ENCODE results near the gene FOLR1. TPM values are rescaled to one million over a fixed set of nuclear protein-coding genes. Genes with fewer than 3 reads are reported as not detected.
A peak's percentile ranks its signal among the peaks of the same experiment; 100 is the strongest.

The FOLR1 gene
- total RNA-seq, 4 donors from 2014 or later: 0.40 to 1.0 TPM; not detected in 2

GRCh38 chr11:72221386-72222075 is 29.6 kb downstream of the FOLR1 start:
- Histone ChIP-seq H3K9me3 (no peaks in the 10 kb centered on the region), H3K36me3 (peaks cover 0 to 3% (median under 1%) of the 10 kb centered on the region in 4 donors), H3K4me3 (no peak overlapping the region), H3K27me3 (peaks cover 0 to 6% (median 0%) of the 10 kb centered on the region in 4 donors), H3K27ac (replicated peaks in 1 of 4) (peak overlapping the region in 2 of 4 donors; percentile 96 to 98), H3K4me1 (peaks cover 18 to 30% (median 27%) of the 10 kb centered on the region in 4 donors)
- TF ChIP-seq EP300 (IDR thresholded peaks at IDR 0.05) (no peak), POLR2A (IDR thresholded peaks at IDR 0.05; ENCODE audit: low read depth) (no peak), CTCF (IDR thresholded peaks at IDR 0.05) (no peak), POLR2AphosphoS5 (IDR thresholded peaks at IDR 0.05) (no peak)
- 90% methylated on average over 4 of the region's 7 CpGs for WGBS
- DNase-seq (ENCODE audit: extremely low spot score): peak; percentile 89
- intact Hi-C loops (cut with DNase I): loop anchor here (5.0 to 10.0 kb wide), 2 partner anchors 197 to 211 kb away; partner anchors contain the start of gene CLPB

GRCh38 chr11:72222106-72222891 is 30.4 kb downstream of the FOLR1 start:
- TF ChIP-seq POLR2AphosphoS5 (IDR thresholded peaks at IDR 0.05) (no peak), EP300 (IDR thresholded peaks at IDR 0.05) (no peak), CTCF (IDR thresholded peaks at IDR 0.05) (no peak), POLR2A (IDR thresholded peaks at IDR 0.05; ENCODE audit: low read depth) (no peak)
- Histone ChIP-seq H3K4me1 (peaks cover 21 to 37% (median 35%) of the 10 kb centered on the region in 4 donors), H3K27ac (replicated peaks in 1 of 4) (peak overlapping the region; percentile 96 to 98 (median 97)), H3K36me3 (peaks cover 0 to 10% (median 5%) of the 10 kb centered on the region in 4 donors), H3K4me3 (peak overlapping the region; percentile 83 to 96 (median 90)), H3K9me3 (no peaks in the 10 kb centered on the region), H3K27me3 (peaks cover 0 to 6% (median 0%) of the 10 kb centered on the region in 4 donors)
- no peak for DNase-seq (ENCODE audit: extremely low spot score)
- intact Hi-C loops (cut with DNase I): loop anchor here (5.0 to 10.0 kb wide), 2 partner anchors 197 to 210 kb away; partner anchors contain the start of gene CLPB
- WGBS: 63% methylated on average over 6 of the region's 6 CpGs

GRCh38 chr11:72222907-72223614 is 31.1 kb downstream of the FOLR1 start:
- Histone ChIP-seq H3K36me3 (peaks cover 0 to 18% (median 8%) of the 10 kb centered on the region in 4 donors), H3K27ac (replicated peaks in 1 of 4) (peak overlapping the region; percentile 96 to 98 (median 97)), H3K27me3 (peaks cover 0 to 3% (median 0%) of the 10 kb centered on the region in 4 donors), H3K9me3 (no peaks in the 10 kb centered on the region), H3K4me1 (peaks cover 21 to 45% (median 43%) of the 10 kb centered on the region in 4 donors), H3K4me3 (peak overlapping the region; percentile 83 to 96 (median 90))
- peak; percentile 98 for DNase-seq (ENCODE audit: extremely low spot score)
- peak; percentile 18 to 49 (median 43) for TF ChIP-seq CTCF (IDR thresholded peaks at IDR 0.05)
- TF ChIP-seq POLR2AphosphoS5 (IDR thresholded peaks at IDR 0.05): peak; percentile 83 to 89
- peak; percentile 70 for TF ChIP-seq POLR2A (IDR thresholded peaks at IDR 0.05; ENCODE audit: low read depth)
- no peak for TF ChIP-seq EP300 (IDR thresholded peaks at IDR 0.05)
- 0% methylated on average over 10 of the region's 47 CpGs for WGBS
- intact Hi-C loops (cut with DNase I): loop anchor here (5.0 to 10.0 kb wide), 2 partner anchors 198 to 209 kb away; partner anchors contain the start of gene CLPB

All from esophagus muscularis mucosa (tissue), 4 donors.